ENCODE measurements around the gene PAFAH1B1.

PAFAH1B1 gene

DNA sequence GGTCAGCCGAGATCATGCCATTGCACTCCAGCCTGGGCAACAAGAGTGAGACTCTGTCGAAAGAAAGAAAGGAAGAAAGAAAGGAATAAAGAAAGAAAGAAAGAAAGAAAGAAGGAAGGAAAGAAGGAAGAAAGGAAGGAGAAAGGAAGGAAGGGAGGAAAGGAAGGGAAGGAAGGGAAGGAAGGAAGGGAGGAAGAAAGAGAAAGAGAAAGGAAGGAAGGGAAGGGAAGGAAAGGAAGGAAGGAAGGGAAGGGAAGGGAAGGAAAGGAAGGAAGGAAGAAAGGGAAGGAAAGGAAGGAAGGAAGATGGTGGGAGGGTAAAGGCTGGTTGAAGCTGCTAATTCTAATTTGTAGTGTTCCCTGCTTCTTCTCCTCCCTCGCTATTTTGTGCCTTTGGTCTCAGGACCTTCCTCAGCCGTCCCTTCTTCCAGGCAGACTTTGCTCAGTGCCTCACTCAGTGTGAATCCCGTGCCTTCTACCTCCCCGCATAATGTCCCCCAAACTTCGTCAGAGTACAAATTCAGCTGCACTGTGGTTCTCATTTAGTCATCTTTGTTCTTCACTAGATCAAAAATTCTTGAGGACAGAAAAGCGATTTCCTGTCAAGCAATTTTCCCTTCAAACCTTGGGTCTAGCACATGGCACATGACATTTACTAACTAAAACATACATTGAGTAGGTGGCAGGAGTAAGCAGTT, 31.1 kb upstream of the PAFAH1B1 start:
- Histone ChIP-seq H3K36me3 (ENCODE audit: control insufficient read depth in 2 of 2, insufficient read depth in 1 of 2, low read length in 2 of 2) (no peaks in the 10 kb centered on the region), H3K9me3 (ENCODE audit: control insufficient read depth, insufficient read depth, low read depth, low read length) (no peaks in the 10 kb centered on the region), H3K4me1 (ENCODE audit: control insufficient read depth, insufficient read depth, low read length) (no peaks in the 10 kb centered on the region), H3K4me3 (ENCODE audit: low read depth, low read length) (no peak overlapping the region), H3K27ac (ENCODE audit: extremely low read depth, low read depth, low read length) (no peak overlapping the region)
- no peak for TF ChIP-seq WT1 (tag by site-specific recombination; IDR thresholded peaks at IDR 0.05)
- peak; percentile 98 for TF ChIP-seq ZNF366 (tag by site-specific recombination; conservative IDR thresholded peaks at IDR 0.05)
- no peak for TF ChIP-seq ZNF473 (tag by site-specific recombination; IDR thresholded peaks at IDR 0.05)
- no peak for TF ChIP-seq TCF7L2 (IDR thresholded peaks at IDR 0.05; ENCODE audit: borderline replicate concordance, low read depth, low read length)
- TF ChIP-seq CTCF (tag by site-specific recombination; IDR thresholded peaks at IDR 0.05), result no peak
- TF ChIP-seq ZFP3 (tag by site-specific recombination; IDR thresholded peaks at IDR 0.05; ENCODE audit: low read depth), result 0 out of 2 replicates have a peak, but pooled peaks have one; percentile 7
- TF ChIP-seq KLF9 (tag by site-specific recombination; IDR thresholded peaks at IDR 0.05; ENCODE audit: low read depth), result no peak
- TF ChIP-seq ZNF266 (tag by site-specific recombination; IDR thresholded peaks at IDR 0.05; ENCODE audit: low read depth), result peak; percentile 31; the same call in 1 of the 2 replicates
- no peak for TF ChIP-seq ZNF391 (tag by site-specific recombination; IDR thresholded peaks at IDR 0.05; ENCODE audit: borderline replicate concordance, low read depth)
- peak; percentile 95 for TF ChIP-seq PRDM1 (tag by site-specific recombination; IDR thresholded peaks at IDR 0.05)
- no peak for TF ChIP-seq ZNF791 (tag by site-specific recombination; IDR thresholded peaks at IDR 0.05)
- CTCF ChIA-PET, result no interaction called here
- POLR2A ChIA-PET, result interaction anchor here (1.4 kb wide), 1 partner anchor 31 kb away, joined by 4 read pairs; the partner anchor contains the start of gene PAFAH1B1

DNA sequence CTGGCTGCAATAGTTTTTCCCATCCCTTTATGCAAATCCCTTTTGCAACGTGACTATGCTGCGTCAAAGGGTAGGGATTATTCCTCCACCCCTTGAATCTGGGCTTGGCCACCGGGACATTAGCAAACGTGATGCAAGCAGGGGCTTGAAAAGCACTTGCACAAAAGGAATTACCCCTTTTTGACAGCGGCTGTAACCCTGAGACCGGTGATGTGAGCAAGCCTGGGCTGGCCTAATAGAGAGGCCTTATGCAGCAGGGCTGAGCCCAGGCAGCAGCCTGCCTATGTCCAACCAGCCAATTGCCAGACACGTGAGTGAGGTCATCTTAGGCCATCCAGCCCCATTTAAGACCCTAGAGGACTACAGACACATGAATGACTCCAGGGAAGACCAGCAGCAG, 30.4 kb upstream of the PAFAH1B1 start:
- H3K9me3 ChIP-seq (ENCODE audit: control insufficient read depth, insufficient read depth, low read depth, low read length), result no peaks in the 10 kb centered on the region
- no peaks in the 10 kb centered on the region for H3K4me1 ChIP-seq (ENCODE audit: control insufficient read depth, insufficient read depth, low read length)
- no peak overlapping the region for H3K4me3 ChIP-seq (ENCODE audit: low read depth, low read length)
- ChIA-PET CTCF (no interaction called here), POLR2A (interaction anchor here (1.4 kb wide), 1 partner anchor 30 kb away, joined by 4 read pairs; the partner anchor contains the start of gene PAFAH1B1)
- no peaks in the 10 kb centered on the region for H3K36me3 ChIP-seq (ENCODE audit: control insufficient read depth in 2 of 2, insufficient read depth in 1 of 2, low read length in 2 of 2)
- no peak overlapping the region for H3K27ac ChIP-seq (ENCODE audit: extremely low read depth, low read depth, low read length)
- 0 out of 2 replicates have a peak, but pooled peaks have one; percentile 16 for TF ChIP-seq TRIM28 (IDR thresholded peaks at IDR 0.05; ENCODE audit: borderline replicate concordance, low read length)
- TF ChIP-seq ZNF274 (IDR thresholded peaks at IDR 0.05; ENCODE audit: low read length), result no peak
- no peak for TF ChIP-seq ZNF274 (tag by site-specific recombination; IDR thresholded peaks at IDR 0.05; ENCODE audit: borderline replicate concordance)
- no peak for TF ChIP-seq ZNF792 (tag by site-specific recombination; IDR thresholded peaks at IDR 0.05)

GRCh38 chr17:2563543-2563942, 29.9 kb upstream of the PAFAH1B1 start:
- Histone ChIP-seq H3K27ac (ENCODE audit: extremely low read depth, low read depth, low read length) (no peak overlapping the region), H3K4me1 (ENCODE audit: control insufficient read depth, insufficient read depth, low read length) (no peaks in the 10 kb centered on the region), H3K4me3 (ENCODE audit: low read depth, low read length) (no peak overlapping the region), H3K36me3 (ENCODE audit: control insufficient read depth in 2 of 2, insufficient read depth in 1 of 2, low read length in 2 of 2) (no peaks in the 10 kb centered on the region), H3K9me3 (ENCODE audit: control insufficient read depth, insufficient read depth, low read depth, low read length) (no peaks in the 10 kb centered on the region)
- ChIA-PET CTCF (no interaction called here), POLR2A (no interaction called here)
- TF ChIP-seq ZNF362 (tag by site-specific recombination; IDR thresholded peaks at IDR 0.05), result no peak
- no peak for TF ChIP-seq SP7 (tag by site-specific recombination; IDR thresholded peaks at IDR 0.05)
- TF ChIP-seq ZFHX2 (tag by site-specific recombination; conservative IDR thresholded peaks at IDR 0.05), result no peak
- no peak for TF ChIP-seq ZNF510 (tag by site-specific recombination; IDR thresholded peaks at IDR 0.05; ENCODE audit: insufficient replicate concordance)
- no peak for TF ChIP-seq ZNF660 (tag by site-specific recombination; IDR thresholded peaks at IDR 0.05)
- TF ChIP-seq, protein P1, sequence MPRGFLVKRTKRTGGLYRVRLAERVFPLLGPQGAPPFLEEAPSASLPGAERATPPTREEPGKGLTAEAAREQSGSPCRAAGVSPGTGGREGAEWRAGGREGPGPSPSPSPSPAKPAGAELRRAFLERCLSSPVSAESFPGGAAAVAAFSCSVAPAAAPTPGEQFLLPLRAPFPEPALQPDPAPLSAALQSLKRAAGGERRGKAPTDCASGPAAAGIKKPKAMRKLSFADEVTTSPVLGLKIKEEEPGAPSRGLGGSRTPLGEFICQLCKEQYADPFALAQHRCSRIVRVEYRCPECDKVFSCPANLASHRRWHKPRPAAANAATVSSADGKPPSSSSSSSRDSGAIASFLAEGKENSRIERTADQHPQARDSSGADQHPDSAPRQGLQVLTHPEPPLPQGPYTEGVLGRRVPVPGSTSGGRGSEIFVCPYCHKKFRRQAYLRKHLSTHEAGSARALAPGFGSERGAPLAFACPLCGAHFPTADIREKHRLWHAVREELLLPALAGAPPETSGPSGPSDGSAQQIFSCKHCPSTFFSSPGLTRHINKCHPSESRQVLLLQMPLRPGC (tag by site-specific recombination; IDR thresholded peaks at IDR 0.05), result no peak
- no peak for TF ChIP-seq IKZF3 (tag by site-specific recombination; IDR thresholded peaks at IDR 0.05)
- TF ChIP-seq ZNF670 (tag by site-specific recombination; IDR thresholded peaks at IDR 0.05; ENCODE audit: low read depth), result no peak
- TF ChIP-seq, protein P2, sequence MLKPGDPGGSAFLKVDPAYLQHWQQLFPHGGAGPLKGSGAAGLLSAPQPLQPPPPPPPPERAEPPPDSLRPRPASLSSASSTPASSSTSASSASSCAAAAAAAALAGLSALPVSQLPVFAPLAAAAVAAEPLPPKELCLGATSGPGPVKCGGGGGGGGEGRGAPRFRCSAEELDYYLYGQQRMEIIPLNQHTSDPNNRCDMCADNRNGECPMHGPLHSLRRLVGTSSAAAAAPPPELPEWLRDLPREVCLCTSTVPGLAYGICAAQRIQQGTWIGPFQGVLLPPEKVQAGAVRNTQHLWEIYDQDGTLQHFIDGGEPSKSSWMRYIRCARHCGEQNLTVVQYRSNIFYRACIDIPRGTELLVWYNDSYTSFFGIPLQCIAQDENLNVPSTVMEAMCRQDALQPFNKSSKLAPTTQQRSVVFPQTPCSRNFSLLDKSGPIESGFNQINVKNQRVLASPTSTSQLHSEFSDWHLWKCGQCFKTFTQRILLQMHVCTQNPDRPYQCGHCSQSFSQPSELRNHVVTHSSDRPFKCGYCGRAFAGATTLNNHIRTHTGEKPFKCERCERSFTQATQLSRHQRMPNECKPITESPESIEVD (tag by site-specific recombination; IDR thresholded peaks at IDR 0.05), result no peak
- TF ChIP-seq ZBTB17 (tag by site-specific recombination; IDR thresholded peaks at IDR 0.05), result no peak

Measured in HEK293 (cell line).